Measurements from ENCODE around the gene XK. TPM values are rescaled to one million over a fixed set of nuclear protein-coding genes. Genes with fewer than 3 reads are reported as not detected.
A peak's percentile ranks its signal among the peaks of the same experiment; 100 is the strongest.

The XK gene
- total RNA-seq, 1 donor from 2014 or later, result 0.25 TPM

DNA sequence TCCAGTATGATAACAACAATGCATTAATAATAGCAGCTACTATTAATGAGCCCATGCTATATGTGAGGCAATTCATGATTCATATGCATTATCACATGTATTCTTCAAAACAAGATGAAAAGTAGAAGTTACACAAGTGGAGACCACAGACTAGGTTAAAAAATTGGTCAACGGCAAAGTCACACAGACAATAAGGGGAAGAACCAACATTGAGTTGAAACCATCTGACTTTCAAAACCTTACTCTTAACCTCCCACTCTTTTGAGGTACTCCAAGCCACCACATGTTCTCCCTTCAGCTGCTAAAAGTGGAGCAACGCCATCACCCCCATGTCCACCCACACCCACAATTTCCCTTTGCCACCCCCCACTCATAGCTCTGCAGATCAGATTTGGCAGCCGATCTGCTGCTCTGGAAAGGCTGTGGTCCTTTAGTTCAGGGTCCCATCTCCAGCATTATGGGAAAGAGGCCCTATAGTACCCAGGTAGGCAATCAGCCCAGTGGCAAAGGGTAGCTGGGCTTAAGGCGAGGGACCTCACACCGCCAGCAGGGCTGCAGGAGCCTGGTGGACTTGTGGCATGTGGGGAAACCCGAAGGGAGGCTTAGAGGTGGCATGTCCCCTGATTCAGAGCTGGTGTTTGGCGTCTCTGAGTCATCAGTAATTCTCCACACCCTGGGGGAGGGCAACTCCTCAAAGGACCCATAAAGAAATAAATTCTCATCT lies 60.8 kb downstream of the XK start:
- Histone ChIP-seq H3K79me2 (ENCODE audit: insufficient read depth, low read length) (no peaks in the 10 kb centered on the region), H3K9me3 (ENCODE audit: insufficient read depth, low read depth, low read length) (no peaks in the 10 kb centered on the region), H4K20me1 (ENCODE audit: insufficient read depth, low read length) (no peaks in the 10 kb centered on the region), H3K9ac (ENCODE audit: low read length) (no peak overlapping the region), H3K36me3 (ENCODE audit: insufficient read depth, low read length) (no peaks in the 10 kb centered on the region), H3K4me1 (ENCODE audit: insufficient read depth, low read length) (no peaks in the 10 kb centered on the region), H3K4me2 (ENCODE audit: low read length) (no peak overlapping the region), H3K27me3 (ENCODE audit: insufficient read depth, low read length) (no peaks in the 10 kb centered on the region), H2AFZ (ENCODE audit: low read depth, low read length) (no peak overlapping the region), H3K27ac (ENCODE audit: low read depth, low read length) (no peak overlapping the region), H3K4me3 (ENCODE audit: insufficient read depth, low read depth, low read length) (no peak overlapping the region)
- no peak for TF ChIP-seq EZH2 (IDR thresholded peaks at IDR 0.05; ENCODE audit: insufficient read depth, low read length)
- TF ChIP-seq, protein P1, sequence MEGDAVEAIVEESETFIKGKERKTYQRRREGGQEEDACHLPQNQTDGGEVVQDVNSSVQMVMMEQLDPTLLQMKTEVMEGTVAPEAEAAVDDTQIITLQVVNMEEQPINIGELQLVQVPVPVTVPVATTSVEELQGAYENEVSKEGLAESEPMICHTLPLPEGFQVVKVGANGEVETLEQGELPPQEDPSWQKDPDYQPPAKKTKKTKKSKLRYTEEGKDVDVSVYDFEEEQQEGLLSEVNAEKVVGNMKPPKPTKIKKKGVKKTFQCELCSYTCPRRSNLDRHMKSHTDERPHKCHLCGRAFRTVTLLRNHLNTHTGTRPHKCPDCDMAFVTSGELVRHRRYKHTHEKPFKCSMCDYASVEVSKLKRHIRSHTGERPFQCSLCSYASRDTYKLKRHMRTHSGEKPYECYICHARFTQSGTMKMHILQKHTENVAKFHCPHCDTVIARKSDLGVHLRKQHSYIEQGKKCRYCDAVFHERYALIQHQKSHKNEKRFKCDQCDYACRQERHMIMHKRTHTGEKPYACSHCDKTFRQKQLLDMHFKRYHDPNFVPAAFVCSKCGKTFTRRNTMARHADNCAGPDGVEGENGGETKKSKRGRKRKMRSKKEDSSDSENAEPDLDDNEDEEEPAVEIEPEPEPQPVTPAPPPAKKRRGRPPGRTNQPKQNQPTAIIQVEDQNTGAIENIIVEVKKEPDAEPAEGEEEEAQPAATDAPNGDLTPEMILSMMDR (IDR thresholded peaks at IDR 0.05; ENCODE audit: insufficient read depth, low read depth, low read length), result no peak
- Mint-ChIP-seq H3K27me3 (ENCODE audit: low read depth, unreplicated experiment) (no peaks in the 10 kb centered on the region), H3K9me3 (ENCODE audit: unreplicated experiment) (peaks cover 2% of the 10 kb centered on the region), H3K27ac (ENCODE audit: unreplicated experiment) (no peak overlapping the region), H3K4me3 (ENCODE audit: unreplicated experiment) (no peak overlapping the region), H3K4me1 (ENCODE audit: low read depth, unreplicated experiment) (peaks cover 3% of the 10 kb centered on the region), H3K36me3 (ENCODE audit: low read depth, unreplicated experiment) (no peaks in the 10 kb centered on the region)
- FAIRE-seq, result no peak
- no peak for DNase-seq (ENCODE audit: low read depth)

DNA sequence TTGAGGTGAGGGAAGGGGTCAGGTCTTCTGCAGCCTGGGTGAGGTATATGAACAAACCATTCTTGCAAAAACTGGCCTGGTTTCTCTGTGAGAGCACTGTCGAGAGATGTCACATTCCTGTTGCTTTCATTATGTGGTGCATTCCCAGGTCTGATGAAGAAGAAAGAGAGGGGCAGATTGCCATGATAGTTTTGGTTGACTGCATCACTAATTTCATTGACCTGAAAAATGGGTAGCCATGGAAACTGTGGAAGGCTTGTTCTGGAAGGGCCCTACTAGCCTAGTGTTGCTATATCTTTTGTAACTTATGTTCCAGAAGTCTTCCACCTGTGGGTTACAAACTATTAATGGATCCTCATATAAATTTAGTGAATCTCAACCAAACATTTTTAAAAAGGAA lies 61.4 kb downstream of the XK start:
- no peaks in the 10 kb centered on the region for H4K20me1 ChIP-seq (ENCODE audit: insufficient read depth, low read length)
- no peak for FAIRE-seq
- Mint-ChIP-seq H3K4me1 (ENCODE audit: low read depth, unreplicated experiment) (peaks cover 3% of the 10 kb centered on the region), H3K4me3 (ENCODE audit: unreplicated experiment) (no peak overlapping the region), H3K36me3 (ENCODE audit: low read depth, unreplicated experiment) (no peaks in the 10 kb centered on the region), H3K9me3 (ENCODE audit: unreplicated experiment) (peaks cover 2% of the 10 kb centered on the region), H3K27ac (ENCODE audit: unreplicated experiment) (no peak overlapping the region), H3K27me3 (ENCODE audit: low read depth, unreplicated experiment) (no peaks in the 10 kb centered on the region)
- no peaks in the 10 kb centered on the region for H3K9me3 ChIP-seq (ENCODE audit: insufficient read depth, low read depth, low read length)
- H3K4me2 ChIP-seq (ENCODE audit: low read length), result no peak overlapping the region
- no peak for TF ChIP-seq EZH2 (IDR thresholded peaks at IDR 0.05; ENCODE audit: insufficient read depth, low read length)
- TF ChIP-seq, protein P1 (IDR thresholded peaks at IDR 0.05; ENCODE audit: insufficient read depth, low read depth, low read length), result no peak
- no peak overlapping the region for H2AFZ ChIP-seq (ENCODE audit: low read depth, low read length)
- H3K4me1 ChIP-seq (ENCODE audit: insufficient read depth, low read length), result no peaks in the 10 kb centered on the region
- H3K27me3 ChIP-seq (ENCODE audit: insufficient read depth, low read length), result no peaks in the 10 kb centered on the region
- peak; percentile 8 for DNase-seq (ENCODE audit: low read depth)
- H3K79me2 ChIP-seq (ENCODE audit: insufficient read depth, low read length), result no peaks in the 10 kb centered on the region
- no peak overlapping the region for H3K9ac ChIP-seq (ENCODE audit: low read length)
- no peaks in the 10 kb centered on the region for H3K36me3 ChIP-seq (ENCODE audit: insufficient read depth, low read length)
- H3K27ac ChIP-seq (ENCODE audit: low read depth, low read length), result no peak overlapping the region
- no peak overlapping the region for H3K4me3 ChIP-seq (ENCODE audit: insufficient read depth, low read depth, low read length)

DNA sequence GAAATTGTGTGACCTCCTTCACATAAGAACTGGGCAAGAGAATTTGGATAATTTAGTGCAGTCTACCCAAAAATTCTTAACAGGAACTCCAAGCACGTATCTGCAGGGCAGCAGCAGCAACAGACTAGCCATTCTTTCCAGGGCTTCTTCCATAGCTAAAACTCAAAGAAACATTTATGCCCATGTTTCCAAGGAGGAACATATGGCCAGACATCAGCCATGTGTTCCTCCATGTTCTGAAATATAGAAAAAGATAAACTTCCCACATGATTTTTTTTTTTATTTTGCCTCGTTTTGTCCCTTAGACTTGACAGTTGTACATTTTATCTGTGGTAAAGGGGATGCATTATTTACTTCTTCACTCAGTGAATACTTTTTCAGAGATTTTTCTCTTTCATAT lies 66.7 kb downstream of the XK start:
- Histone ChIP-seq H3K4me1 (ENCODE audit: insufficient read depth, low read length) (no peaks in the 10 kb centered on the region), H3K9me3 (ENCODE audit: insufficient read depth, low read depth, low read length) (no peaks in the 10 kb centered on the region), H3K4me3 (ENCODE audit: insufficient read depth, low read depth, low read length) (no peak overlapping the region), H3K9ac (ENCODE audit: low read length) (no peak overlapping the region), H4K20me1 (ENCODE audit: insufficient read depth, low read length) (no peaks in the 10 kb centered on the region), H3K27ac (ENCODE audit: low read depth, low read length) (no peak overlapping the region), H3K79me2 (ENCODE audit: insufficient read depth, low read length) (no peaks in the 10 kb centered on the region), H3K27me3 (ENCODE audit: insufficient read depth, low read length) (no peaks in the 10 kb centered on the region), H3K4me2 (ENCODE audit: low read length) (no peak overlapping the region), H3K36me3 (ENCODE audit: insufficient read depth, low read length) (no peaks in the 10 kb centered on the region), H2AFZ (ENCODE audit: low read depth, low read length) (no peak overlapping the region)
- no peak overlapping the region for H3K4me3 Mint-ChIP-seq (ENCODE audit: unreplicated experiment)
- no peaks in the 10 kb centered on the region for H3K4me1 Mint-ChIP-seq (ENCODE audit: low read depth, unreplicated experiment)
- DNase-seq (ENCODE audit: low read depth) (no peak), FAIRE-seq (peak; percentile 76)
- TF ChIP-seq, protein P1 (IDR thresholded peaks at IDR 0.05; ENCODE audit: insufficient read depth, low read depth, low read length), result no peak
- no peak for TF ChIP-seq EZH2 (IDR thresholded peaks at IDR 0.05; ENCODE audit: insufficient read depth, low read length)
- H3K27ac Mint-ChIP-seq (ENCODE audit: unreplicated experiment), result no peak overlapping the region
- no peaks in the 10 kb centered on the region for H3K27me3 Mint-ChIP-seq (ENCODE audit: low read depth, unreplicated experiment)
- H3K36me3 Mint-ChIP-seq (ENCODE audit: low read depth, unreplicated experiment), result no peaks in the 10 kb centered on the region
- peaks cover 2% of the 10 kb centered on the region for H3K9me3 Mint-ChIP-seq (ENCODE audit: unreplicated experiment)

All from astrocyte (in vitro differentiated cells and primary cell).